Measurements from ENCODE around the gene PI16.

The PI16 gene

DNA sequence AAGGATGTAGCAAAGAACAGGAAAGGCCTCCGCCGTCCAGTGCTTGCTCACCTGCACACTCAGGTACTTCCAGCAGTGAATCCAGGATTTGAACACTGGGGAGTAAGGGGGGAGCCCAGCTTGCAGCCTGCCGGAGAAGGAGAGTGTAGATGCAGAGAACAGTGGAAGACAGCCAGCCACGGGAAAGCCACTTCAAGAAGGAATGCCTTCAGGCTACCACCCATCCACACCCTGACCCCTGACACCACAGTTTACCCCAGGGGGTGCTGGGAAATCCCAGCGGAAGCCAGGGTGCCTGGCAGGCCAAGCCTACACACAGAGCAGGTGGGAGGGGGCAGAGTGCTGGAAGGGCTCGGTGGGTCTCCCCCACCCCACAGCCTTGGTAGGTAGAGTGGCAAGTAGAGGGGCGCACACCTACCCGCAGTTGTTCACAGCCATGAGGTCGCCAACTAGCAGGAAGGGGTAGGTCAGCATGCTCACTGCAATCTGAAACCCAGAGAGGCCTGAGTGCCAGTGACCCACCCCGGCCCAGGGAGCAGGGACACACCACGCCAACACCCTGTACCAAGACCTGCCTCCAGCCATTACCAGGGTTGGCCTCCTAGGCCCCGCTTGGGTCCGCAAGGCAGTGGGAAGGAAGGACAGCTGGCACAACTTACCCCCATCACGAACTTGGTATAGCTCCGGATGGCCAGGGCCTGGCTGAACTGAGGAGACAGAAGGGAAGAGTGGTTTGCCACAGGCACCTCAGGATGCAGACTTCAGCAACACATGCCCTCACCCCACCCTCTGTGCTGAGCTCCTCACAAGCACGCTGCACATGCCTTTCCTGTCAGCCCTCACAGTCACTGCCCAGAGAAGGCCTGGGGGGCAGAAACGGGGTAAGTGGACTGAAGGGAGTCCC, 15.7 kb downstream of the PI16 start:
- Histone ChIP-seq H3K4me1 (peaks cover 0 to 46% (median 39%) of the 10 kb centered on the region in 10 experiments; a peak in 19 of 20 replicates), H3K9ac (no peak overlapping the region), H4K20me1 (peaks cover 30 to 92% (median 66%) of the 10 kb centered on the region in 11 experiments; a peak in 21 of 22 replicates), H3K9me3 (replicated peaks in 1 of 11) (no peaks in the 10 kb centered on the region), H3K27me3 (no peaks in the 10 kb centered on the region), H3K4me2 (no peak overlapping the region), H3K36me3 (peaks cover 85 to 94% (median 92%) of the 10 kb centered on the region in 11 experiments), H3K27ac (peak overlapping the region in 2 of 11 experiments; percentile 8 to 29; a peak in 1 of 22 replicates), H3K4me3 (no peak overlapping the region)
- no peak for TF ChIP-seq Cebpa-rat (IDR thresholded peaks at IDR 0.05)

GRCh38 chr6:36970892-36971842, 16.6 kb downstream of the PI16 start:
- Histone ChIP-seq H4K20me1 (peaks cover 36 to 100% (median 76%) of the 10 kb centered on the region in 11 experiments; a peak in 21 of 22 replicates), H3K36me3 (peaks cover 94 to 100% (median 100%) of the 10 kb centered on the region in 11 experiments)

GRCh38 chr6:36971921-36972673, 17.6 kb downstream of the PI16 start:
- peaks cover 43 to 100% (median 84%) of the 10 kb centered on the region in 11 experiments; a peak in 21 of 22 replicates for H4K20me1 ChIP-seq
- H3K4me2 ChIP-seq, result peak overlapping the region in 6 of 11 experiments; percentile 6 to 73 (median 48); a peak in 11 of 22 replicates
- no peaks in the 10 kb centered on the region for H3K9me3 ChIP-seq (replicated peaks in 1 of 11)
- no peaks in the 10 kb centered on the region for H3K27me3 ChIP-seq
- H3K27ac ChIP-seq, result 0 out of 22 replicates have a peak overlapping the region, but pooled peaks of 1 of the 11 experiments have one; percentile 8
- H3K4me1 ChIP-seq, result peaks cover 0 to 60% (median 46%) of the 10 kb centered on the region in 10 experiments; a peak in 15 of 20 replicates
- peaks cover 100% of the 10 kb centered on the region in 11 experiments for H3K36me3 ChIP-seq
- no peak overlapping the region for H3K4me3 ChIP-seq
- peak overlapping the region in 5 of 11 experiments; percentile 9 to 59 (median 28); a peak in 10 of 22 replicates for H3K9ac ChIP-seq
- TF ChIP-seq Cebpa-rat (IDR thresholded peaks at IDR 0.05), result no peak

More at GRCh38 chr6:36970892-36971842, 16.6 kb downstream of the PI16 start:
- peak overlapping the region in 2 of 11 experiments; percentile 62 to 73; a peak in 3 of 22 replicates for H3K4me2 ChIP-seq
- H3K27me3 ChIP-seq, result no peaks in the 10 kb centered on the region
- peaks cover 0 to 51% (median 45%) of the 10 kb centered on the region in 10 experiments; a peak in 15 of 20 replicates for H3K4me1 ChIP-seq
- no peak overlapping the region for H3K4me3 ChIP-seq
- H3K9me3 ChIP-seq (replicated peaks in 1 of 11), result no peaks in the 10 kb centered on the region
- H3K9ac ChIP-seq, result peak overlapping the region in 3 of 11 experiments; percentile 22 to 59 (median 56); a peak in 5 of 22 replicates
- no peak for TF ChIP-seq Cebpa-rat (IDR thresholded peaks at IDR 0.05)
- peak overlapping the region in 2 of 11 experiments; percentile 8 to 29; a peak in 1 of 22 replicates for H3K27ac ChIP-seq

DNA sequence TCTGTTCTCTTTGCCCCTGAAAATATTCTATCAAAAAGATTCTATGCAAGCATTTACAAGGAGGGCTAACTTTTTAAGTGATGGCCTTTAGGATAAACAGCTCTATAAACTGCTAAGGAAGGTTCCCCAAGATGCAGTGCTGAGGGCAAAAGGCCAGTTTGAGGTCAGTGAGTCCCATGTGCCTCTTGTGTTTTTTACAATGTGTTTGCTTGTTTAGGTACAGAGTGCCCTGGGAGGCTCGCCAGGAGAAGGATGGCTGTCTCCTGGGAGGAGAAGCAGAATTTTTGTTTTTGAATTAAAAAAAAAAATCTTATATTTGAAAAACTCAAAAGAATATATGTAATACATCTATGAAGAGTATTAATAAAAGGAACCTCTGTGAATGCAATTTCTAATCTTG, 18.7 kb downstream of the PI16 start:
- Histone ChIP-seq H4K20me1 (peaks cover 54 to 100% (median 93%) of the 10 kb centered on the region in 11 experiments; a peak in 21 of 22 replicates), H3K4me1 (peaks cover 0 to 62% (median 47%) of the 10 kb centered on the region in 10 experiments; a peak in 15 of 20 replicates), H3K27ac (no peak overlapping the region), H3K4me2 (peak overlapping the region in 5 of 11 experiments; percentile 6 to 62 (median 38); a peak in 7 of 22 replicates), H3K27me3 (no peaks in the 10 kb centered on the region), H3K9me3 (replicated peaks in 1 of 11) (no peaks in the 10 kb centered on the region), H3K4me3 (no peak overlapping the region), H3K9ac (peak overlapping the region in 2 of 11 experiments; percentile 9 to 56; a peak in 1 of 22 replicates), H3K36me3 (peaks cover 100% of the 10 kb centered on the region in 11 experiments)
- TF ChIP-seq Cebpa-rat (IDR thresholded peaks at IDR 0.05), result no peak

DNA sequence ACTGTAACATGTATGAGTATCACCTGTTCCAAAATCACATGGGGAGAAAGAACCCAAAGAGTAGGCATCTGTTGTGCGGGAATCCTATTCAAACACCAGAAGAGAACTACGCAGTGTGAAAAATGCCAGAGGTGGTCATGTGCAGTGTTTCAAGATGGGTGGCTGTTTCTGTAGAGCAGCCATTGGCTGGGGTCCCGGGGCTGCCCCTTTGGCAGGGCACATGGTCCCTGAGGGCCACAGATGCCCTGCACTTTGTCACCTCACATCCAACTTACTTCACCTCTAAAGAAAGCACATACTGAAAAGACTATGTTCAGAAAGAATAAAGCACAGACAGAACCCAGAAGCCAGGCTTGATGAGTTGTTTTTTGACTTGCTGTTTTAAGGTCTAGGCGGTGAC, 19.1 kb downstream of the PI16 start:
- TF ChIP-seq Cebpa-rat (IDR thresholded peaks at IDR 0.05), result no peak
- H4K20me1 ChIP-seq, result peaks cover 59 to 100% (median 93%) of the 10 kb centered on the region in 11 experiments
- H3K4me1 ChIP-seq, result peaks cover 0 to 66% (median 47%) of the 10 kb centered on the region in 10 experiments; a peak in 15 of 20 replicates
- peaks cover 100% of the 10 kb centered on the region in 11 experiments for H3K36me3 ChIP-seq
- no peaks in the 10 kb centered on the region for H3K9me3 ChIP-seq (replicated peaks in 1 of 11)
- no peak overlapping the region for H3K27ac ChIP-seq
- peak overlapping the region in 1 of 11 experiments; percentile 48; a peak in 2 of 22 replicates for H3K4me2 ChIP-seq
- no peak overlapping the region for H3K4me3 ChIP-seq
- H3K27me3 ChIP-seq, result no peaks in the 10 kb centered on the region
- no peak overlapping the region for H3K9ac ChIP-seq

GRCh38 chr6:36975231-36976006, 20.9 kb downstream of the PI16 start:
- peaks cover 75 to 100% (median 99%) of the 10 kb centered on the region in 11 experiments for H4K20me1 ChIP-seq
- peak overlapping the region in 5 of 11 experiments; percentile 5 to 30 (median 18); a peak in 5 of 22 replicates for H3K9ac ChIP-seq
- H3K36me3 ChIP-seq, result peaks cover 87 to 100% (median 99%) of the 10 kb centered on the region in 11 experiments

DNA sequence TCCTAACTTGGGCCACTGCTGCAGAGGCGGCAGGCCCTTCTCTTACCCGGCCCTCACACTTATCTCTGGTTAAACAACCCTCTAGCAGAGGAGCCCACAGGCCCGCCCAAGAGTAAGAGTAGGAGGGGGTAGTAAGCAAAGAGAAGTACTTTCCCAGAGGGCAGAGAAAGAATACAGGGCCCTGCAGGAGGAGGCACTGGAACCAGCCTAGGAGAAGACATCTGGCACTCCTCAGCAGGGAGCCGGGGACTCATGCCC, 21.4 kb downstream of the PI16 start:
- Histone ChIP-seq H3K9me3 (replicated peaks in 1 of 11) (no peaks in the 10 kb centered on the region), H3K4me1 (peaks cover 14 to 87% (median 64%) of the 10 kb centered on the region in 10 experiments), H3K27ac (no peak overlapping the region; a peak in 1 of 22 replicates), H3K36me3 (peaks cover 87 to 100% (median 99%) of the 10 kb centered on the region in 11 experiments), H4K20me1 (peaks cover 79 to 100% (median 99%) of the 10 kb centered on the region in 11 experiments), H3K27me3 (no peaks in the 10 kb centered on the region), H3K9ac (peak overlapping the region in 6 of 11 experiments; percentile 5 to 19 (median 12); a peak in 6 of 22 replicates), H3K4me2 (peak overlapping the region in 2 of 11 experiments; percentile 9 to 48; a peak in 4 of 22 replicates), H3K4me3 (no peak overlapping the region)
- no peak for TF ChIP-seq Cebpa-rat (IDR thresholded peaks at IDR 0.05)

More at GRCh38 chr6:36975231-36976006, 20.9 kb downstream of the PI16 start:
- H3K4me1 ChIP-seq, result peaks cover 9 to 81% (median 59%) of the 10 kb centered on the region in 10 experiments; a peak in 19 of 20 replicates
- no peak overlapping the region for H3K4me3 ChIP-seq
- H3K9me3 ChIP-seq (replicated peaks in 1 of 11), result no peaks in the 10 kb centered on the region
- no peak for TF ChIP-seq Cebpa-rat (IDR thresholded peaks at IDR 0.05)
- peak overlapping the region in 6 of 11 experiments; percentile 9 to 48 (median 29); a peak in 10 of 22 replicates for H3K4me2 ChIP-seq
- no peaks in the 10 kb centered on the region for H3K27me3 ChIP-seq
- no peak overlapping the region for H3K27ac ChIP-seq

All from BLaER1 treated with 17β-estradiol and CSF1 and Interleukin-3, amounts not matched to agents 10 nM and 100 nM (cell line).